Activated naive CD8-positive, alpha-beta T cell treated with anti-CD3 and anti-CD28 coated beads, Interleukin-2, amount 10 ng/mL, durations not matched to agents 7 days and 5 days (primary cell): ENCODE measurements around the gene TINAGL1. TPM values are rescaled to one million over a fixed set of nuclear protein-coding genes. Genes with fewer than 3 reads are reported as not detected.
A peak's percentile ranks its signal among the peaks of the same experiment; 100 is the strongest.

Source experiments
- ATAC-seq: fragments of 150-1000 bp; cut with Tn5 transposase; one replicate; pipeline ENCODE4 v1.10.0; 2021; ENCODE audit warnings: low read depth, moderate library complexity
- POLR2A ChIA-PET: fragments of 350-600 bp; sonication (Branson Sonifier 250); formaldehyde crosslinking; loops from one replicate; lab custom pipeline; 2021; ENCODE audit warnings: antibody characterized with exemption; lab: Charles Lee
- DNase-seq: peaks from one replicate; pipeline ENCODE4 v3.0.0; 2021
- H3K27ac Mint-ChIP-seq: one replicate; pipeline ENCODE4 v1.8.0; 2022; ENCODE audit warnings: mild to moderate bottlenecking, mixed read lengths
- H3K27me3 Mint-ChIP-seq: one replicate; pipeline ENCODE4 v1.8.0; 2022; ENCODE audit warnings: mild to moderate bottlenecking, moderate library complexity, mixed read lengths
- H3K36me3 Mint-ChIP-seq: one replicate; pipeline ENCODE4 v1.8.0; 2021; ENCODE audit warnings: mild to moderate bottlenecking, mixed read lengths
- H3K4me1 Mint-ChIP-seq: one replicate; pipeline ENCODE4 v1.8.0; 2021; ENCODE audit warnings: mixed read lengths
- H3K4me3 Mint-ChIP-seq: one replicate; pipeline ENCODE4 v1.8.0; 2022; ENCODE audit warnings: mild to moderate bottlenecking, moderate library complexity, mixed read lengths
- H3K9me3 Mint-ChIP-seq: one replicate; pipeline ENCODE4 v1.8.0; 2021; ENCODE audit warnings: mixed read lengths
- total RNA-seq, 2 experiments: library from RNA; stranded (reverse); gene quantifications; one replicate each; pipeline ENCODE4 v1.2.3, GENCODE V29; 2021

The TINAGL1 gene
- total RNA-seq, 2 experiments from 2014 or later = not detected

DNA sequence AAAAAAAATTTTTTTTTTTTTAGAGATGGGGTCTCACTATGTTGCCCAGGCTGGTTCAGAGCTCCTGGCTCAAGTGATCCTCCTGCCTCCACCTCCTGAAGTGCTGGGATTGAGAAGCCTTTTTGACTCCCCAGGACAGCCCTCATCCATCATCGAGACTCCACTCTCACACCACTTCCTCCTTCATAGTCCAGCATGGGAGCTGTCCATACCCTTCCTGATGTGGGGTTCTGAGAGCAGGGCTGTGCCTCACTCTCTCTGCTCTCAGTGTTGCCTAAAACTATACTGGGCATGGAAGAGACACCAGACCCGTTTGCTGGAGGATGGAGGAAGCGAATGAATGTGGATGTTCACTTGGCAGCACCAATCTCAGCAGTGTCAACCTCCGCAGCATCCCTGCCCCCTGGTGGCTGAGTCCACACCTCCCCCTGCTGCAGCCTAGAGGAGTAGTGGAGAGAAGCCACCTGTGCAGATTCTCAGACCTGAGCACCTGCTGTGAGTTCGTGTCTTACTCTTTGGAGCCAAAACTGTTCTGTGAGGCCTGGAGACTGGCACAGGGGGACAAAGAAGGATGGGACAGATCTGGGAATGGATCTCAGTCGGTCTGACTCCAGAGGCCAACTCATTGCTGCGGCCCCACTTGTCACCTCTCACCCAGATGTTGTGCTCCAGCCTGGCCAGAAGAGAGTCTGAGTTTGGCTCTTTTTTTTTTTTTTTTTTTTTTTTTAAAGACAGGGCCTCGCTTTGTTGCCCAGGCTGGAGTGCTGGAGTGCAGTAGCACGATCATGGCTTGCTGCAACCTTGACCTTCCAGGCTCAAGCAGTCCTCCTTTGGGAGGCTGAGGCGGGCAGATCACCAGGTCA is 17.7 kb downstream of the TINAGL1 start:
- peak; percentile 96 for ATAC-seq
- peaks cover 26% of the 10 kb centered on the region for H3K27me3 Mint-ChIP-seq
- POLR2A ChIA-PET = no interaction called here
- DNase-seq = peak; percentile 80
- H3K36me3 Mint-ChIP-seq = no peaks in the 10 kb centered on the region
- H3K9me3 Mint-ChIP-seq = no peaks in the 10 kb centered on the region
- no peak overlapping the region for H3K4me3 Mint-ChIP-seq
- H3K4me1 Mint-ChIP-seq = peaks cover 3% of the 10 kb centered on the region
- H3K27ac Mint-ChIP-seq = no peak overlapping the region

GRCh38 chr1:31595836-31596736 is 19.8 kb downstream of the TINAGL1 start:
- H3K36me3 Mint-ChIP-seq = no peaks in the 10 kb centered on the region
- H3K9me3 Mint-ChIP-seq = no peaks in the 10 kb centered on the region
- H3K4me1 Mint-ChIP-seq = no peaks in the 10 kb centered on the region
- no peak overlapping the region for H3K27ac Mint-ChIP-seq
- no peak for ATAC-seq
- no peak for DNase-seq
- H3K27me3 Mint-ChIP-seq = peaks cover 19% of the 10 kb centered on the region
- POLR2A ChIA-PET = no interaction called here
- H3K4me3 Mint-ChIP-seq = no peak overlapping the region

DNA sequence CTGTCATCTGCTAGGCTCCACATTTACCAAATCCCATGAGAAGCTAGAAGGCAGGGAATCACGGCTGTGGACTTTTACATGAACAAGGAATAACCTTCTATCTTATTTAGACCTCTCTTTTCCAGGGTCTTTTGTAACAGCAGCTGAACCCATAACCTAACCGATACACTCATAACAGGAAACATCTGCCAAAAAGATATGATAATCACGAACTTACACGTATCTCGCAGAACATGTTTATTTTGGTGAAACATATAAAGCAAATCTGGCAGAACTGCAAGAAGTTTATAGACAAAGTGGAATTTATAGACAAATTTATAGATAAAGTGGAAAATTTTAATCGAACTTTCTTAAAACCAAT is 20.4 kb downstream of the TINAGL1 start:
- H3K36me3 Mint-ChIP-seq = no peaks in the 10 kb centered on the region

GRCh38 chr1:31598980-31599379 is 22.7 kb downstream of the TINAGL1 start:
- no peak overlapping the region for H3K27ac Mint-ChIP-seq
- no peaks in the 10 kb centered on the region for H3K9me3 Mint-ChIP-seq
- H3K4me1 Mint-ChIP-seq = no peaks in the 10 kb centered on the region
- ATAC-seq (no peak), DNase-seq (no peak)
- H3K27me3 Mint-ChIP-seq = peaks cover 29% of the 10 kb centered on the region
- POLR2A ChIA-PET = no interaction called here
- no peaks in the 10 kb centered on the region for H3K36me3 Mint-ChIP-seq
- no peak overlapping the region for H3K4me3 Mint-ChIP-seq

More for the DNA sequence above, 20.4 kb downstream of the TINAGL1 start:
- Mint-ChIP-seq H3K27me3 (peaks cover 24% of the 10 kb centered on the region), H3K4me1 (no peaks in the 10 kb centered on the region), H3K27ac (no peak overlapping the region), H3K9me3 (no peaks in the 10 kb centered on the region), H3K4me3 (no peak overlapping the region)
- DNase-seq = no peak
- POLR2A ChIA-PET = no interaction called here
- ATAC-seq = no peak

- DNase-seq = no peak
- Mint-ChIP-seq H3K9me3 (no peaks in the 10 kb centered on the region), H3K27me3 (peaks cover 29% of the 10 kb centered on the region), H3K4me3 (no peak overlapping the region), H3K27ac (no peak overlapping the region), H3K36me3 (no peaks in the 10 kb centered on the region), H3K4me1 (no peaks in the 10 kb centered on the region)
- ATAC-seq = no peak
- POLR2A ChIA-PET = no interaction called here
Measured at GRCh38 chr1:31600641-31601040, 24.3 kb downstream of the TINAGL1 start.

- POLR2A ChIA-PET = no interaction called here
- Mint-ChIP-seq H3K27ac (no peak overlapping the region), H3K36me3 (no peaks in the 10 kb centered on the region), H3K4me1 (peaks cover 4% of the 10 kb centered on the region), H3K27me3 (peaks cover 21% of the 10 kb centered on the region), H3K9me3 (no peaks in the 10 kb centered on the region), H3K4me3 (no peak overlapping the region)
- DNase-seq = no peak
- ATAC-seq = no peak
Measured at GRCh38 chr1:31602081-31602480, 25.8 kb downstream of the TINAGL1 start.

- peaks cover 26% of the 10 kb centered on the region for H3K27me3 Mint-ChIP-seq
- H3K27ac Mint-ChIP-seq = no peak overlapping the region
- peak; percentile 47 for ATAC-seq
- no peak for DNase-seq
- POLR2A ChIA-PET = no interaction called here
- no peaks in the 10 kb centered on the region for H3K9me3 Mint-ChIP-seq
- no peak overlapping the region for H3K4me3 Mint-ChIP-seq
- peaks cover 4% of the 10 kb centered on the region for H3K4me1 Mint-ChIP-seq
- H3K36me3 Mint-ChIP-seq = no peaks in the 10 kb centered on the region
Measured at GRCh38 chr1:31605908-31606427, 29.7 kb downstream of the TINAGL1 start.

DNA sequence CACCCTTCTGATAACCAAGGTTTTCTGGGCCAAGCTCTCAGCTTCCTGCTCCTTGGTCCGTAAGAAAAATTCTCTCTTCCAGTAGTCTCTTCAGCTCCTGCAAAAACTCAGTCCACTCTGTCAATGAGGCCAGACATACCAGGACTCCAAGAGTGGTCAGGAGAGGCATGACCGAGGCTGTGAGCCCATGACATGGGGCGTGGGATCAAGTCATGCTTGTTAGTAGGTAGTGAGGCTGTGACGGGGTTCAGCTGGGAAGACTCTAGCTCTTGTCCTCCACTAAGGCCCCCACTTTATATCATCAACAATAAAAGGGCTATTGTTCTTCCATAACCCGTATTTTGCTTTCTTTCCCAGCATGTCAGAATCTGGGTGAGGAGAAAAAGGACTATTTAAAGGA is 31.0 kb downstream of the TINAGL1 start:
- ATAC-seq = no peak
- Mint-ChIP-seq H3K9me3 (no peaks in the 10 kb centered on the region), H3K36me3 (no peaks in the 10 kb centered on the region), H3K4me3 (no peak overlapping the region), H3K4me1 (peaks cover 4% of the 10 kb centered on the region), H3K27me3 (peaks cover 21% of the 10 kb centered on the region), H3K27ac (no peak overlapping the region)
- no peak for DNase-seq
- POLR2A ChIA-PET = no interaction called here

GRCh38 chr1:31609514-31610118 is 33.3 kb downstream of the TINAGL1 start:
- no peak overlapping the region for H3K27ac Mint-ChIP-seq
- H3K9me3 Mint-ChIP-seq = no peaks in the 10 kb centered on the region
- H3K4me1 Mint-ChIP-seq = peaks cover 4% of the 10 kb centered on the region
- POLR2A ChIA-PET = no interaction called here
- DNase-seq = no peak
- H3K36me3 Mint-ChIP-seq = no peaks in the 10 kb centered on the region
- H3K27me3 Mint-ChIP-seq = peaks cover 11% of the 10 kb centered on the region
- H3K4me3 Mint-ChIP-seq = no peak overlapping the region
- no peak for ATAC-seq

DNA sequence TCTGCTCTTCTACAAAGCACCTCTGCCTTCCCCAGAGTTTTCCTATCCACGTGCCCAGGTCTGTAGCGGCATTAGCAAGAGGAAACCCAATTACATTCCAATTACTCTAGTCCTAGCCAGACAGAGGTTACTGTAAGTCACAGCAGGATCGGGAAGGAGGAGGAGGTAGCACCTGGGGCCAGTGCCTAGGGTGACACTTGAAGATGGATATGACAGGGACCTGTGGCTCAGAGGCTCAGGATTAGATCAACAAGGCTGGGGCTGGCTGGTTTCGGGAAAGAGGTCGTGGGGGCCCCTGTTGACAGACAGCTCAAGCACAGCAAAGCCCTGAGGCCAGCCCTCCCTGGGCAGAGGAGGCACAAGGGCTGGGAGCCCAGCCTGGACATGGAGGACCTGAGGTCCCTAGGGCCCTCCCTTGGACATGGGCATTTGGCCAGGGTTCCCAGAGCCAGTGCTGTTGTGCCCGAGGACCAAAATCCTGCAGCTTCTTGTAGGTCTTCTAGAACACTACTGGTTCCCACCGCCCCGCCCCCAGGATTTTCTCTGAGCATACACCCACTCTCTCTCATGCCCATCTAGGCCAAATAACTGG is 38.2 kb downstream of the TINAGL1 start:
- H3K4me1 Mint-ChIP-seq = peaks cover 2% of the 10 kb centered on the region
- no peaks in the 10 kb centered on the region for H3K36me3 Mint-ChIP-seq
- DNase-seq = no peak
- POLR2A ChIA-PET = no interaction called here
- ATAC-seq = no peak
- no peaks in the 10 kb centered on the region for H3K9me3 Mint-ChIP-seq
- H3K27me3 Mint-ChIP-seq = peaks cover 32% of the 10 kb centered on the region
- H3K27ac Mint-ChIP-seq = no peak overlapping the region
- H3K4me3 Mint-ChIP-seq = no peak overlapping the region

DNA sequence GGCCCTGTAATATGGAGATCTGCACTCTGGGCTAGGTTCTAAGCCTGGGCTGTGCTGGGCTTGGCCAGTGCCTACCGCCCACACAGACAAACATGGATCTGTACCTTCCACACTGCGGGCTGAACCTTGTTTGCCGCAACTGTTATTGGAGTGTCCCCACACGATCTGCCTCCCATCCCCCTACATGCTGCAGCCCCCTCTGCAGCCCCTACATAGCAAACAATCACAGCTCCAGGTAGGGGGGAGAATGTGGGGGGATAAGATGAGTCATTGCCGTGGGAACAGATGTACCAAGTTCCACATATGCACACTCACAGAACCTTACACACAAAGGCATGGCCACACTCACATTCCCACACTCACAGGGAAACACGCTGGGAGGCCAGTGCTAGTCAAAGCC is 39.1 kb downstream of the TINAGL1 start:
- no peak overlapping the region for H3K4me3 Mint-ChIP-seq
- POLR2A ChIA-PET = no interaction called here

DNA sequence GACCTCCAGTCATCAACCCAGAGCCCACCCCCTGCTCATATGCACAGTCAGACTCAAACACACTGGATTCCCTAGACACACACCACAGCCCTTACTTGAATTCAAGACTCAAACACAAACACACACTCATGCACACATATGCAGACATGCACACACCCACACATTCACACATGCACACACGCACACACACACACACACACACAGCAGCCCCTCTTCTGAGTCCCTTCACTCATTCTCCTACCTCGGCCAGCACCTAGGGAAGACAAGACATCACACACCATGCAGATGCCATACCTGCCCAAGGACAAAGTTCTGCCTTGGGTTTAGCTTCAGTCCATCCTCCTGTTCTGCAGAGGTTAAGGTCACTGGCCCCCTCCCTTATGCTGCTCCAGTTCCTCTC is 39.6 kb downstream of the TINAGL1 start:
- H3K9me3 Mint-ChIP-seq = no peaks in the 10 kb centered on the region
- peaks cover 2% of the 10 kb centered on the region for H3K4me1 Mint-ChIP-seq
- no peak overlapping the region for H3K27ac Mint-ChIP-seq
- H3K36me3 Mint-ChIP-seq = no peaks in the 10 kb centered on the region
- ATAC-seq (no peak), DNase-seq (no peak)
- H3K27me3 Mint-ChIP-seq = peaks cover 24% of the 10 kb centered on the region
- POLR2A ChIA-PET = no interaction called here
- H3K4me3 Mint-ChIP-seq = no peak overlapping the region

More for the DNA sequence above, 39.1 kb downstream of the TINAGL1 start:
- DNase-seq = no peak
- Mint-ChIP-seq H3K36me3 (no peaks in the 10 kb centered on the region), H3K27ac (no peak overlapping the region), H3K27me3 (peaks cover 27% of the 10 kb centered on the region), H3K9me3 (no peaks in the 10 kb centered on the region), H3K4me1 (peaks cover 2% of the 10 kb centered on the region)
- no peak for ATAC-seq
